SHP77 treated with DMSO at 0.1 percent for 48 hours (cell line): Measurements from ENCODE around the gene PKD1L1.

ENCODE experiments used
- DNase-seq: peaks from one replicate; lab custom pipeline; 2025; lab: John Stamatoyannopoulos, UW

PKD1L1 gene

DNA sequence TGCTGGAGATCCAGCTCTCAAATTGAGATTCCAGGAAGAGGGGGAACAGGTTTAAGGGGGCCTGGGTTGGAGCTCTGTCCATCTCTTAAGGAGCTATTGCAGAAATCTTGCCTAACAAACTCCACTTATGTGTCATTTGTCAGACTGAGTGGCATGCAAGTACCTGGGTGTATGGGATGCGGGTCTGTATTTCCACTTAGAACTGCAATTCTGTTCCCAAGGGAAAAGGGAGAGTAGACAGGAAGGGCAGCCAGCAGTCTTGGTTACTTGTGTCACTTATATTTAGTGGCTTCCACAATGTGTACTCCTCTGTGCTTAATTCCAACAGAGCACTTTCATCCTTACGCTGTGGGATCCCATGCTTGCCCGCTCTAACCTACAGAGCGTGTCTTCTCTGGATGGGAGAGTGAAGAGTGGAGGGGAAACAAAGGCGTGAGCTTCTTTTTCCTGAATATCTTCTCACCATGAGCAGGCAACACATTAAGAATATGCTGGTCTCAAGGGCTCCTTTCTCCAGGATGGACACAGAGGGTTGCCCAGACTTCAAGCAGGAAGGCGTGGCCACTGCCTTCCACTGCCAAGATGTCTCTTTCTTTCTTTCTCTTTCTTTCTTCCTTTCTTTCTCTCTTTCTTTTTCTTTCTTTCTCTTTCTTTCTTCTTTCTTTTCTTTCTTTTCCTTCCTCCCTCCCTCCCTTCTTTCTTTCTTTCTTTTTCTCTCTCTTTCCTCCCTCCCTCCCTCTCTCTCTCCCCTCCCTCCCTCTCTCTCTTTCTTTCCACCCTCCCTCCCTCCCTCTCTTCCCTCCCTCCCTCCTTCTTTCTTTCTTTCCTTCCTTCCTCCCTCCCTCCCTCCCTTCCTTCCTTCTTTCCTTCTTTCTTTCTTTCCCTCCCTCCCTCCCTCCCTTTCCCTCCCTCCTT is 212.6 kb downstream of the PKD1L1 start:
- no peak for DNase-seq

DNA sequence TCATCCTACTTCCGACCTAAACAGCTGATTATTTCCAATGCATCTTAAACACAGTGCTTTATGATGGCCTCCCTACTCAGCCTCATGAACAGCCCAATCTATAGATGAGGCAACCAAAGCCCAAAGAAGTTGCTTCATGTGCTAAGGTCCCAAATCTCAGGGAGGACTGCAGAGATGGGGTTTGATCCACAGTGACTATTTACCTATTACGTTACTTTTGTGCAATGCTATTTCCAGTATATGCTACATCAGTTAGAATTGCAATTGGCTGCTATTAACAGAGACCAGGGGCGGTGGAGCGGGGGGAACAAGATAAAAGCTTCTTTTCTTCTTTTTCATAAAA is 213.3 kb downstream of the PKD1L1 start:
- DNase-seq, result no peak

DNA sequence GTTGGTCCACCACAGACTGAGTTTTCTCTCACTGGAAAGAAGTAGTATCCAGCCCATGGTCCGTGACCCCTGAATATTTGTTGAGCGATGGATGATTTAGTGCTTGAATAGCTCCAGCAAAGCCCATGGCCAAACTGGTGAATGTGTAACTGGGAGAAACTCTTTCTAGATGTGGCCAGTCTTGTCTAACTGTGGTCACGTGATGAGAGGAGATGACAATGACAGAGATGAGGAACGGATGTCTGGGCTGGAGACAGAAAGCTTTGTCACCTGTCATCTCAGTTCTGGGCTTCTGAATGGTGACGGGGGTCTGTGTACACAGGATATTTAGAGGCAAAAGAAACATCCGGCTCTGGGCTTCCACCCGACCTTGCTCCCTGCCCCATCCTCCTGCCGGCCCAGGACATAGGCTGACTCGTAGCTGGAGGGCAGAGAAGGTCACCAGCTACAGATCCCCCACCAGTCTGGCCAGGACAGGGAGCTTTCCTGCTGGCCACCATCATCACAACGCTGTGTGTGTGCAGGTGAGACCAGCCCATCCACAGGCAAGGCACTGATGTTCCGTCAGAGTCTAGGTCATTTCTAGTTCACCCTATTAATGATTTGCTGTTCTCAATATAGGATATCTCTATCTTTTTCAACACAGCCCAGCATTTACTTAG is 213.8 kb downstream of the PKD1L1 start:
- DNase-seq, result no peak

DNA sequence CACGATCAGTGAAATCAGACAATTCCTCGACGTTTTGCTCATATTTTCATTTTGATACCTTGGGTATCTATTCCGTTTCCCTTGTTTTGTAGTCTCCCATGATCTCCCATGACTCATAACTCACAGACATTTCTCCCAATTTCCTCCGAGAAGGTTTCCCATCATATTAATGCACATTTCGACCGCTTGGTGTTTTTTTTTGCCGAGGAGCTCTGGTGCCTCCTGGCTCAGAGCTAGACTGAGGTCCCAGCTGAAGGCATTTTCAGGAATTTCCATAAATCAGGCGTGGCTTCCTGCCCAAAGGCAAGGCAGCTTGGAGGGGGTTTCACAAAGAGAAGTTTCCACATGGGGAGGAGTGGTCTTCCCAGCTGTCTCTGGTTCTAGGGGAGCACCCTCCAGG is 218.1 kb downstream of the PKD1L1 start:
- DNase-seq, result no peak

DNA sequence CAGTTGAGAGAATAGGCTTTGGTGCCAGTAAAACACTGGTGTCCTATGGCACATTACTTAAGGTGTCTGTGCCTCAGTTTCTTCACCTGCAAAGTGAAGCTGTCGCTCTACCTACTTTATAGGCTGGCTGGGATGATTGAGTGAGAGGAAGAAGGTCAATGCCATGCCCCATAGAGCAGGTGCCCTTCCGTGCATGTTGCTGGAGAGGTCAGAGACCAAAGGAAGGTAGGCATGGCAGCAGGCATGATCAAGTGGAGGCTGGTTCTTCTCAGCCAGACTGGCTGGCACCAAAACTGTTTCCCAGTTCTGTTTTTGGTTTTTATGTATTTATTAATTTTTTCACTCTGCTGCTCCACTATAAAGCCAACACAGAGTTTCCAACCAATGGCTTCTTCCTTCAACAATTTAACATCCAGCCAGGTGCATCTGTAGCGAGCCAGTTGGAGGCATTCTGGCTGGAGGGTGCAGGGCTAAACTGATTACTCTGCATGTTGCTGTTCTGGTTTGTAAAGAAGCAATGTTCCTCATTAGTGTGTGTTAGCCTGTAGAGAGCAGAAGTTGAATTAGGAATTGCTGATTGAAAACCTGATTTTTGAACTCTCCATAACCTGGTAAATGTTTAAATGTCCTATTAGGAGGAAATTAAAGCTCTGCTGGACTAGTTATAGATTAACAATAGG is 222.1 kb downstream of the PKD1L1 start:
- DNase-seq, result no peak

DNA sequence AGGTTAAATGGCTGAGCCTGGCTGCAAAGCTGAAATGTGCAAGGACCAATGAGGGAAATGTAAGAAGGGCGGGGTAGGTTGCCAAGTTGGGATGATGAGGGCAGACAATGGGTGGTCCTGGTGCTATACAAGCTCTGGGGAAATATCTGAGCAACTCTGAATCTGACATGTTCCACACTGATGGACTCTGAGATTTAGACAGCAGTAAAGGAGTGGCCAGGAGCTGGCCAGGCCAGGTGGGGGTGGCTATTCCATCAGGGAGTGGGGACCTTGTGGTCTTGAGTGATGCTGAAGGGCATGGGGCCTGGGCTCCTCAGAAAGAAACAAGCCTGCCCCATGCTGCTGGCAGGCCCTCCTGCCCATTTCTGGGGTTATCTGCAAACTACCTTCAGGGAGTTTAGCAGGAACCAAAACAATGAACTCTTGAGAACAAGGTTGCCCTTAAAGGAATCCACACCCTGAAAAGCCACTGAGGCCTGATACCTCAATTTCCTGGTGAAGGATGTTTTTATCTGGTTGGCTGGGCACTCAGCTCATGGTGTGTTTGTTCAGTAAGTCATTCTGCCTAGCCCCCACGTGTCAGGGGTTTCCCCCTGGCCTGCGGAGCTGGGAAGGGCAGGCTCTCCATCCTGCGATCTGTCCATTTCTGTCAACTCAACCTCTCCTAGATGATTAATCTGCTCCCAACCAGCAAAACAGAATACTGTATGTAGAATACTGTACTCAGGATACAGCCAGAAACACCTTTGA is 223.1 kb downstream of the PKD1L1 start:
- DNase-seq, result no peak
